SK-N-SH treated with all-trans-retinoic acid at 6 μM for 48 hours (cell line): ENCODE results near the gene GBF1.

Experiments used
- ATAC-seq: fragments of 200-7000 bp; cut with Tn5 transposase; 3 replicates; pipeline ENCODE4 v1.9.1; 2020; ENCODE audit warnings: mild to moderate bottlenecking, moderate library complexity
- ARNTL ChIP-seq: fragments of 450-650 bp; formaldehyde crosslinking; IDR thresholded peaks from 2 replicates; pipeline ENCODE4 v1.5.0; 2020; ENCODE audit warnings: low read depth, mild to moderate bottlenecking, moderate library complexity, borderline replicate concordance
- BACH2 ChIP-seq: fragments of 250-450 bp; sonication (Bioruptor Pico); IDR thresholded peaks from 2 replicates; pipeline ENCODE4 v1.9.0; 2021; ENCODE audit warnings: mild to moderate bottlenecking, borderline replicate concordance
- CREB5 ChIP-seq: fragments of 250-450 bp; sonication (Bioruptor Pico); IDR thresholded peaks from 2 replicates; pipeline ENCODE4 v1.5.1; 2020; ENCODE audit warnings: low read depth, mild to moderate bottlenecking, moderate library complexity
- CSDC2 ChIP-seq: fragments of 250-450 bp; sonication (Bioruptor Pico); IDR thresholded peaks from 2 replicates; pipeline ENCODE4 v1.5.0; 2020; ENCODE audit warnings: mild to moderate bottlenecking, moderate library complexity
- ESRRG ChIP-seq: fragments of 250-450 bp; sonication (Bioruptor Pico); IDR thresholded peaks from 2 replicates; pipeline ENCODE4 v1.6.1; 2021; ENCODE audit warnings: mild to moderate bottlenecking
- GLIS3 ChIP-seq: fragments of 250-450 bp; sonication (Bioruptor Pico); IDR thresholded peaks from 2 replicates; pipeline ENCODE4 v1.5.0; 2020; ENCODE audit warnings: mild to moderate bottlenecking, moderate library complexity
- ISL1 ChIP-seq: fragments of 250-450 bp; sonication (Bioruptor Pico); IDR thresholded peaks from 2 replicates; pipeline ENCODE4 v2.1.2; 2022; ENCODE audit warnings: mild to moderate bottlenecking, moderate library complexity
- OSR1 ChIP-seq: fragments of 250-450 bp; sonication (Bioruptor Pico); IDR thresholded peaks from 2 replicates; pipeline ENCODE4 v1.8.0; 2022; ENCODE audit warnings: moderate library complexity, mild to moderate bottlenecking, inconsistent platforms
- PATZ1 ChIP-seq: fragments of 250-450 bp; sonication (Bioruptor Pico); IDR thresholded peaks from 2 replicates; pipeline ENCODE4 v1.8.0; 2020; ENCODE audit warnings: mild to moderate bottlenecking, moderate library complexity, borderline replicate concordance
- PPARA ChIP-seq: fragments of 250-450 bp; sonication (Bioruptor Pico); IDR thresholded peaks from 2 replicates; pipeline ENCODE4 v1.5.0; 2020; ENCODE audit warnings: mild to moderate bottlenecking, borderline replicate concordance
- RARB ChIP-seq: fragments of 250-450 bp; sonication (Bioruptor Pico); IDR thresholded peaks from 2 replicates; pipeline ENCODE4 v1.8.0; 2021; ENCODE audit warnings: mild to moderate bottlenecking, moderate library complexity
- SNAI2 ChIP-seq: fragments of 250-450 bp; sonication (Bioruptor Pico); IDR thresholded peaks from 2 replicates; pipeline ENCODE4 v1.5.0; 2020; ENCODE audit warnings: mild to moderate bottlenecking, moderate library complexity
- TCF4 ChIP-seq: fragments of 250-450 bp; sonication (Bioruptor Pico); IDR thresholded peaks from 2 replicates; pipeline ENCODE4 v1.8.0; 2021; ENCODE audit warnings: mild to moderate bottlenecking, moderate library complexity, borderline replicate concordance
- TOX ChIP-seq: fragments of 250-450 bp; sonication (Bioruptor Pico); IDR thresholded peaks from 2 replicates; pipeline ENCODE4 v1.8.0; 2021; ENCODE audit warnings: mild to moderate bottlenecking, moderate library complexity, borderline replicate concordance
- TSHZ2 ChIP-seq: fragments of 250-450 bp; sonication (Bioruptor Pico); IDR thresholded peaks from 2 replicates; pipeline ENCODE4 v1.5.0; 2020; ENCODE audit warnings: mild to moderate bottlenecking, moderate library complexity
- ZC3H10 ChIP-seq: fragments of 250-450 bp; sonication (Bioruptor Pico); IDR thresholded peaks from 2 replicates; pipeline ENCODE4 v1.5.1; 2021; ENCODE audit warnings: mild to moderate bottlenecking, moderate library complexity
- ZFP3 ChIP-seq: fragments of 250-450 bp; sonication (Bioruptor Pico); IDR thresholded peaks from 2 replicates; pipeline ENCODE4 v1.5.0; 2020; ENCODE audit warnings: mild to moderate bottlenecking, moderate library complexity
- ZFP30 ChIP-seq: fragments of 450-650 bp; formaldehyde crosslinking; IDR thresholded peaks from 2 replicates; pipeline ENCODE4 v1.5.0; 2022; ENCODE audit warnings: mild to moderate bottlenecking, moderate library complexity
- ZNF565 ChIP-seq: fragments of 450-650 bp; formaldehyde crosslinking; conservative IDR thresholded peaks from 2 replicates; pipeline ENCODE4 v1.5.0; 2020; ENCODE audit warnings: low read depth, mild to moderate bottlenecking, moderate library complexity
- ZNF70 ChIP-seq: fragments of 450-650 bp; formaldehyde crosslinking; IDR thresholded peaks from 2 replicates; pipeline ENCODE4 v1.5.0; 2020; ENCODE audit warnings: mild to moderate bottlenecking, moderate library complexity
- ZNF8 ChIP-seq: fragments of 450-650 bp; formaldehyde crosslinking; IDR thresholded peaks from 2 replicates; pipeline ENCODE4 v1.5.0; 2020; ENCODE audit warnings: mild to moderate bottlenecking, moderate library complexity
- TF ChIP-seq, protein P1 (sequence below): fragments of 250-450 bp; sonication (Bioruptor Pico); IDR thresholded peaks from 2 replicates; pipeline ENCODE4 v1.5.1; 2021; ENCODE audit warnings: mild to moderate bottlenecking, moderate library complexity

The GBF1 gene

DNA sequence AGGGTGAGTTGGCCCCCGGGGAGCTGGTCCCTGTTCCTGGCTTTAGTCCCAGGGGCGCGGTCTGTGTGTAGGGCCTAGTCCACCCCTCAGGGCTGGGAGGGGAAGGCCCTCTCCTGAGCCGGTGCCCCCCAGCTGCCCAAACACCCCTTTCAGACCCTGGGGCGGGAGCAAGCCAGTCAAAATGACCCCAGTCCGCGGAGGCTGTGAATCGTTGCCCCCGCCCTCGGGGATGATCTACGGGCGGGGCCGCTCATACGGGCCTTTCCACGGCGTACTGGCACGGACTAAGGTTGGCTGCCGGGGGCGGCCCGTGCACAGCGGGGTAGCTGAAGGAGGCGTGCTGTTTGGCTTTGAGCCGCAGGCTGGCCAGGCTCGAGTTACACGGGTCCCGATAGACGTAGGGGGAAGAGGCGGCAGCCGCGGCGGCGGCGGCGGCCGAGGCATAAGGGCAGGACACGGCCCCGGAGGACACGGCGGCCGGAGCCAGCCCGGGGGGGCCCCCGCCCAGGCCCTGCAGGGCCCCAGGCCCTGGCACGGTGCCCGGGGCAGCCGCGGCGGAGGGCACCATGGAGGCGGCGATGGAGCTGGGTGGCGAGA lies 15.0 kb upstream of the GBF1 start:
- TF ChIP-seq ZC3H10 (CRISPR knock-in tag), result no peak
- TF ChIP-seq ARNTL (CRISPR knock-in tag), result no peak
- TF ChIP-seq ZNF8 (CRISPR knock-in tag), result no peak
- no peak for TF ChIP-seq CREB5 (CRISPR knock-in tag)
- no peak for TF ChIP-seq RARB (CRISPR knock-in tag)
- TF ChIP-seq PATZ1 (CRISPR knock-in tag), result no peak
- no peak for TF ChIP-seq ZFP30 (CRISPR knock-in tag)
- TF ChIP-seq, protein P1, sequence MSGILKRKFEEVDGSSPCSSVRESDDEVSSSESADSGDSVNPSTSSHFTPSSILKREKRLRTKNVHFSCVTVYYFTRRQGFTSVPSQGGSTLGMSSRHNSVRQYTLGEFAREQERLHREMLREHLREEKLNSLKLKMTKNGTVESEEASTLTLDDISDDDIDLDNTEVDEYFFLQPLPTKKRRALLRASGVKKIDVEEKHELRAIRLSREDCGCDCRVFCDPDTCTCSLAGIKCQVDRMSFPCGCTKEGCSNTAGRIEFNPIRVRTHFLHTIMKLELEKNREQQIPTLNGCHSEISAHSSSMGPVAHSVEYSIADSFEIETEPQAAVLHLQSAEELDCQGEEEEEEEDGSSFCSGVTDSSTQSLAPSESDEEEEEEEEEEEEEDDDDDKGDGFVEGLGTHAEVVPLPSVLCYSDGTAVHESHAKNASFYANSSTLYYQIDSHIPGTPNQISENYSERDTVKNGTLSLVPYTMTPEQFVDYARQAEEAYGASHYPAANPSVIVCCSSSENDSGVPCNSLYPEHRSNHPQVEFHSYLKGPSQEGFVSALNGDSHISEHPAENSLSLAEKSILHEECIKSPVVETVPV, result no peak
- no peak for TF ChIP-seq TSHZ2 (CRISPR knock-in tag)
- TF ChIP-seq OSR1, result no peak
- no peak for TF ChIP-seq PPARA
- TF ChIP-seq CSDC2 (CRISPR knock-in tag), result no peak
- no peak for TF ChIP-seq ZNF565 (CRISPR knock-in tag)
- no peak for TF ChIP-seq ISL1 (CRISPR knock-in tag)
- no peak for TF ChIP-seq BACH2 (CRISPR knock-in tag)
- TF ChIP-seq SNAI2, result no peak
- TF ChIP-seq TOX (CRISPR knock-in tag), result no peak
- no peak for TF ChIP-seq ZNF70 (CRISPR knock-in tag)
- TF ChIP-seq GLIS3 (CRISPR knock-in tag), result no peak
- no peak for TF ChIP-seq ESRRG (CRISPR knock-in tag)
- ATAC-seq, result peak; percentile 62

GRCh38 chr10:102230861-102231356 lies 14.4 kb upstream of the GBF1 start:
- ATAC-seq, result peak; percentile 9; the same call in 2 of the 3 replicates
- TF ChIP-seq BACH2 (CRISPR knock-in tag) (no peak), SNAI2 (no peak), ZNF8 (CRISPR knock-in tag) (no peak), OSR1 (no peak), TOX (CRISPR knock-in tag) (no peak), ZNF70 (CRISPR knock-in tag) (no peak), ZC3H10 (CRISPR knock-in tag) (no peak), TSHZ2 (CRISPR knock-in tag) (no peak), PATZ1 (CRISPR knock-in tag) (no peak), TCF4 (no peak), CREB5 (CRISPR knock-in tag) (no peak), ZFP3 (CRISPR knock-in tag) (no peak), ZNF565 (CRISPR knock-in tag) (no peak), CSDC2 (CRISPR knock-in tag) (no peak), ESRRG (CRISPR knock-in tag) (no peak)
- TF ChIP-seq, protein P1, result no peak
